Natural killer cell (primary cell): ENCODE measurements around the gene PRSS50. TPM values are rescaled to one million over a fixed set of nuclear protein-coding genes. Genes with fewer than 3 reads are reported as not detected.

ENCODE experiments used
- ATAC-seq, 3 donors: fragments of 150-1000 bp in 2 of 3; fragments of 200-7000 bp in 1 of 3; cut with Tn5 transposase; 1 replicate in 1 of 3; 2 replicates in 2 of 3; pipeline ENCODE4 v1.10.0; 2021; ENCODE audit warnings: mild to moderate bottlenecking in 2 of 3, moderate library complexity in 2 of 3
- DNase-seq, 2 donors: peaks; one replicate each; pipeline versions ENCODE4 v3.0.0 to v3.0.0-alpha.2; 2013 to 2021; ENCODE audit warnings: mixed read lengths in 1 of 2
- H3K27ac ChIP-seq: one replicate; pipeline ENCODE4 v1.5.1; 2013; ENCODE audit warnings: mild to moderate bottlenecking, low read length
- H3K27me3 ChIP-seq: one replicate; pipeline ENCODE4 v1.6.1; 2013; ENCODE audit warnings: low read length; ENCODE audit not compliant: control insufficient read depth, insufficient read depth
- H3K36me3 ChIP-seq: one replicate; pipeline ENCODE4 v1.6.1; 2013; ENCODE audit warnings: low read length; ENCODE audit not compliant: control insufficient read depth, insufficient read depth
- H3K4me1 ChIP-seq: one replicate; pipeline ENCODE4 v1.6.1; 2013; ENCODE audit warnings: low read length; ENCODE audit not compliant: control insufficient read depth, insufficient read depth
- H3K4me3 ChIP-seq: one replicate; pipeline ENCODE4 v1.5.1; 2013; ENCODE audit warnings: low read length
- H3K9me3 ChIP-seq: one replicate; pipeline ENCODE4 v1.6.1; 2013; ENCODE audit warnings: low read length; ENCODE audit not compliant: control insufficient read depth, insufficient read depth
- H3K27ac Mint-ChIP-seq, 2 donors: one replicate each; pipeline ENCODE4 v1.8.0; 2022; ENCODE audit warnings: mild to moderate bottlenecking in 2 of 2, mixed read lengths in 2 of 2, moderate library complexity in 1 of 2
- H3K27me3 Mint-ChIP-seq, 2 donors: one replicate each; pipeline ENCODE4 v1.8.0; 2022; ENCODE audit warnings: low read depth in 2 of 2, mixed read lengths in 2 of 2
- H3K36me3 Mint-ChIP-seq: one replicate; pipeline ENCODE4 v1.8.0; 2022; ENCODE audit warnings: mixed read lengths
- H3K4me1 Mint-ChIP-seq, 2 donors: one replicate each; pipeline ENCODE4 v1.8.0; 2022; ENCODE audit warnings: mixed read lengths in 2 of 2
- H3K4me3 Mint-ChIP-seq: one replicate; pipeline ENCODE4 v1.8.0; 2022; ENCODE audit warnings: mild to moderate bottlenecking, moderate library complexity, mixed read lengths
- H3K9me3 Mint-ChIP-seq, 2 donors: one replicate each; pipeline ENCODE4 v1.8.0; 2022; ENCODE audit warnings: mixed read lengths in 2 of 2
- CTCF ChIP-seq: fragments of 200-600 bp; IDR thresholded peaks from one replicate; pipeline ENCODE4 v1.8.0; 2022; ENCODE audit warnings: antibody characterized with exemption
- WGBS: methylation state at CpG from one replicate; pipeline ENCODE4 v1.1.7; 2013; ENCODE audit warnings: missing lambda C conversion rate; ENCODE audit not compliant: insufficient coverage; 5-methylcytosine and 5-hydroxymethylcytosine counted together
- intact Hi-C: fragments of 100-400 bp; cut with micrococcal nuclease; formaldehyde crosslinking; loops from one replicate; pipeline ENCODE4 v1.14.2; 2022
- total RNA-seq, 4 donors: library from RNA; stranded (reverse); fragments of 120-200 nt in 1 of 4; gene quantifications; one replicate each; pipeline versions ENCODE4 v1.2.3 to v1.2.4, GENCODE V29; 2013 to 2022

PRSS50 gene
- total RNA-seq, 3 donors from 2014 or later (not counting 1 experiment from before 2014, with no cell fraction given) = 0.16 TPM; not detected in 2

GRCh38 chr3:46721009-46721408 lies 3.3 kb upstream of the PRSS50 start:
- Mint-ChIP-seq H3K4me3 (no peak overlapping the region), H3K9me3 (peaks cover 0 to 3% of the 10 kb centered on the region in 2 donors), H3K27ac (no peak overlapping the region), H3K4me1 (peaks cover 0 to 4% of the 10 kb centered on the region in 2 donors), H3K27me3 (peaks cover 5 to 20% of the 10 kb centered on the region in 2 donors), H3K36me3 (no peaks in the 10 kb centered on the region)
- Histone ChIP-seq H3K36me3 (no peaks in the 10 kb centered on the region), H3K4me1 (no peaks in the 10 kb centered on the region), H3K27me3 (peaks cover 2% of the 10 kb centered on the region), H3K4me3 (no peak overlapping the region), H3K27ac (no peak overlapping the region), H3K9me3 (no peaks in the 10 kb centered on the region)
- WGBS = 100% methylated on average over 1 of the region's 2 CpGs
- intact Hi-C loops = no loop called here
- no peak for ATAC-seq
- no peak for DNase-seq
- no peak for TF ChIP-seq CTCF

- ATAC-seq (no peak), DNase-seq (no peak)
- Mint-ChIP-seq H3K27ac (no peak overlapping the region), H3K4me1 (peaks cover 0 to 4% of the 10 kb centered on the region in 2 donors), H3K27me3 (peaks cover 0 to 21% of the 10 kb centered on the region in 2 donors), H3K4me3 (no peak overlapping the region), H3K36me3 (no peaks in the 10 kb centered on the region), H3K9me3 (peaks cover 0 to 3% of the 10 kb centered on the region in 2 donors)
- Histone ChIP-seq H3K4me1 (no peaks in the 10 kb centered on the region), H3K27me3 (peaks cover 2% of the 10 kb centered on the region), H3K36me3 (no peaks in the 10 kb centered on the region), H3K9me3 (no peaks in the 10 kb centered on the region), H3K27ac (no peak overlapping the region), H3K4me3 (no peak overlapping the region)
- TF ChIP-seq CTCF = no peak
- 91% methylated on average over 3 of the region's 4 CpGs for WGBS
- intact Hi-C loops = no loop called here
Observed at GRCh38 chr3:46719735-46720271, 2.1 kb upstream of the PRSS50 start.

GRCh38 chr3:46719044-46719565 lies 1.4 kb upstream of the PRSS50 start:
- Histone ChIP-seq H3K27me3 (peaks cover 2% of the 10 kb centered on the region), H3K4me3 (no peak overlapping the region), H3K4me1 (no peaks in the 10 kb centered on the region), H3K36me3 (no peaks in the 10 kb centered on the region), H3K9me3 (no peaks in the 10 kb centered on the region), H3K27ac (no peak overlapping the region)
- intact Hi-C loops = no loop called here
- Mint-ChIP-seq H3K4me1 (peaks cover 0 to 4% of the 10 kb centered on the region in 2 donors), H3K9me3 (peaks cover 0 to 3% of the 10 kb centered on the region in 2 donors), H3K27me3 (peaks cover 0 to 18% of the 10 kb centered on the region in 2 donors), H3K36me3 (no peaks in the 10 kb centered on the region), H3K27ac (no peak overlapping the region), H3K4me3 (no peak overlapping the region)
- TF ChIP-seq CTCF = no peak
- ATAC-seq = no peak
- DNase-seq = no peak
- WGBS = 76% methylated on average over 2 of the region's 2 CpGs
